Neuronal stem cell (in vitro differentiated cells): ENCODE measurements around the gene CNN2.

Source experiments
- DNase-seq: peaks from one replicate; pipeline ENCODE4 v3.0.0-alpha.2; 2013; ENCODE audit warnings: low spot score
- H2AFZ ChIP-seq: one replicate; pipeline ENCODE4 v1.6.1; 2013; ENCODE audit warnings: mild to moderate bottlenecking, low read length, inconsistent platforms
- H2AK5ac ChIP-seq: 2 replicates; pipeline ENCODE4 v1.6.1; 2013; ENCODE audit warnings: low read depth, mild to moderate bottlenecking, inconsistent platforms, low read length, moderate library complexity, mixed read lengths
- H2BK120ac ChIP-seq: 2 replicates; pipeline ENCODE4 v1.6.1; 2013; ENCODE audit warnings: low read depth, mild to moderate bottlenecking, inconsistent platforms, low read length, moderate library complexity, mixed read lengths
- H2BK12ac ChIP-seq: one replicate; pipeline ENCODE4 v1.6.1; 2013; ENCODE audit warnings: low read length, inconsistent platforms
- H2BK15ac ChIP-seq: 2 replicates; pipeline ENCODE4 v1.6.1; 2013; ENCODE audit warnings: mild to moderate bottlenecking, low read length, inconsistent platforms, mixed read lengths
- H2BK5ac ChIP-seq: one replicate; pipeline ENCODE4 v1.6.1; 2013; ENCODE audit warnings: inconsistent platforms, mild to moderate bottlenecking, low read length, moderate library complexity
- H3K14ac ChIP-seq: one replicate; pipeline ENCODE4 v1.6.1; 2013; ENCODE audit warnings: low read length, inconsistent platforms
- H3K18ac ChIP-seq: 2 replicates; pipeline ENCODE4 v1.6.1; 2013; ENCODE audit warnings: low read length, inconsistent platforms
- H3K23ac ChIP-seq: 2 replicates; pipeline ENCODE4 v1.6.1; 2013; ENCODE audit warnings: low read depth, mild to moderate bottlenecking, mixed read lengths, low read length, inconsistent platforms; ENCODE audit not compliant: poor library complexity
- H3K27ac ChIP-seq: replicated peaks from 3 replicates; pipeline ENCODE4 v1.5.1; 2013; ENCODE audit warnings: low read length, inconsistent platforms
- H3K27me3 ChIP-seq, 3 experiments: 2 replicates each; pipeline ENCODE4 v1.6.1; 2013; ENCODE audit warnings: low read length in 3 of 3, mild to moderate bottlenecking in 2 of 3, inconsistent platforms in 1 of 3, low read depth in 1 of 3, mixed read lengths in 1 of 3, moderate library complexity in 1 of 3; ENCODE audit not compliant: control insufficient read depth in 3 of 3, insufficient read depth in 3 of 3
- H3K36me3 ChIP-seq, 2 donors: replicated peaks in 1 of 2; 2 replicates each; pipeline ENCODE4 v1.6.1; 2013; ENCODE audit warnings: low read length in 2 of 2; ENCODE audit not compliant: control insufficient read depth in 2 of 2, insufficient read depth in 2 of 2
- H3K4ac ChIP-seq: 2 replicates; pipeline ENCODE4 v1.6.1; 2013; ENCODE audit warnings: inconsistent platforms, mild to moderate bottlenecking, low read length, moderate library complexity
- H3K4me1 ChIP-seq, 2 donors: 1 replicate in 1 of 2; 2 replicates in 1 of 2; pipeline ENCODE4 v1.6.1; 2013; ENCODE audit warnings: low read length in 2 of 2, low read depth in 1 of 2; ENCODE audit not compliant: control insufficient read depth in 2 of 2, insufficient read depth in 1 of 2
- H3K4me2 ChIP-seq: one replicate; pipeline ENCODE4 v1.6.1; 2013; ENCODE audit warnings: mild to moderate bottlenecking, low read length, inconsistent platforms; ENCODE audit not compliant: insufficient read depth, poor library complexity, severe bottlenecking
- H3K4me3 ChIP-seq, 2 donors: 2 replicates each; pipeline ENCODE4 v1.5.1; 2013; ENCODE audit warnings: low read length in 2 of 2, mild to moderate bottlenecking in 2 of 2, inconsistent platforms in 1 of 2, moderate library complexity in 1 of 2
- H3K79me1 ChIP-seq: one replicate; pipeline ENCODE4 v1.6.1; 2013; ENCODE audit warnings: low read depth, mild to moderate bottlenecking, inconsistent platforms, low read length, moderate library complexity
- H3K9ac ChIP-seq: one replicate; pipeline ENCODE4 v1.6.1; 2013; ENCODE audit warnings: mild to moderate bottlenecking, low read depth, low read length, inconsistent platforms; ENCODE audit not compliant: poor library complexity
- H3K9me3 ChIP-seq, 2 donors: replicated peaks in 1 of 2; 2 replicates each; pipeline versions ENCODE3 to v1.6.1; 2013; ENCODE audit warnings: low read length in 2 of 2, mild to moderate bottlenecking in 2 of 2, inconsistent platforms in 1 of 2, low read depth in 1 of 2, mixed read lengths in 1 of 2, moderate library complexity in 1 of 2; ENCODE audit not compliant: control insufficient read depth in 2 of 2, insufficient read depth in 1 of 2
- H4K8ac ChIP-seq: one replicate; pipeline ENCODE4 v1.6.1; 2013; ENCODE audit warnings: low read depth, mild to moderate bottlenecking, inconsistent platforms, low read length, moderate library complexity
- H4K91ac ChIP-seq: one replicate; pipeline ENCODE4 v1.6.1; 2013; ENCODE audit warnings: low read length, low read depth, mild to moderate bottlenecking, inconsistent platforms; ENCODE audit not compliant: poor library complexity
- WGBS, 2 donors: extraction: QIAGEN DNeasy Blood & Tissue Kit; methylation state at CpG; one replicate each; pipeline ENCODE4 v1.1.7; 2013; ENCODE audit warnings: missing lambda C conversion rate in 2 of 2, mixed read lengths in 1 of 2; ENCODE audit not compliant: insufficient read length in 2 of 2, insufficient replicate concordance in 1 of 2; ENCODE audit errors: extremely low coverage in 2 of 2; 5-methylcytosine and 5-hydroxymethylcytosine counted together

CNN2 gene

DNA sequence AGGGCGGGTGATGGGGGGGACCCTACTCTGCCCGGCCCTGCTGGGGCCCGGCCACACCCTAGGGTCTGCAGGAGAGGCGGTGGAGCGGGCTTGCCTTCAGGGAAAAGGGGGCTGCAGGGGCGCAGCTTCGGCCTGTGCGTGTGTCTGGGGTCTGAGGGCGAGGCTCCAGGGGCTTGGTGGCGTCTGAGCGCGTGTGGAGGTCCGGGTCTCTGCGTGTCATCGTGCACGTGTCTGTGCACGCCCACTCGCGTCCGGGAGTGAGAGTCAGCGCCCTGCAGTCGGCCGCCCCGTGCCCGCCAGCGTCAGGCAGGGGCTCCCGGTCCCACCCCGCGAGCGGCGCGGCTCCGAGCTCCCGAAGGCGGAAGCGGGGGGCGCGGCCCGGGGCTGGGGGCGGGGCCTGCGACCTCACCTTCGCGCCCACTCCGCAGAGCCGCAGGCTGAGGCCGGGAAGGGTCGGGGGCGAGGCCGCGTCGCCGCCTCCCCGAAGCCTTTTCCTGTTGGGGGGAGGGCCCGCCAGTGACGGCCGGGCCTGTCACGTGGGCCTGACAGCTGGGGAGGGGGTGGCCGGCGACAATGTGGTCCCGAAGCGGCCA lies 40.4 kb downstream of the CNN2 start, which contains the start of gene ARHGAP45:
ARHGAP45 (plus strand) TSS at position 420 of the 593 bp plus-strand sequence. CDS start 239 bp downstream, outside the sequence.
- Histone ChIP-seq H2AFZ (peak within 1 kb of the TSS; percentile 88), H2AK5ac (peak within 1 kb of the TSS; percentile 97), H2BK12ac (peak within 1 kb of the TSS; percentile 73), H4K8ac (peak within 1 kb of the TSS; percentile 72), H3K9me3 (peaks cover 0 to 3% of the 10 kb centered on the region in 2 donors), H3K23ac (peak within 1 kb of the TSS; percentile 93), H3K4me1 (peaks cover 8 to 12% of the 10 kb centered on the region in 2 donors), H3K79me1 (peaks cover 5% of the 10 kb centered on the region), H3K4me2 (peak within 1 kb of the TSS; percentile 73), H2BK120ac (peak within 1 kb of the TSS; percentile 72), H4K91ac (peak within 1 kb of the TSS; percentile 53), H3K9ac (peak within 1 kb of the TSS; percentile 60), H3K36me3 (no peaks in the 10 kb centered on the region), H3K14ac (peak within 1 kb of the TSS; percentile 97), H3K27ac (no peak within 1 kb of the TSS), H3K4ac (no peak within 1 kb of the TSS), H2BK15ac (peak within 1 kb of the TSS; percentile 98), H3K18ac (peak within 1 kb of the TSS; percentile 97), H3K27me3 (peaks cover 4 to 49% (median 46%) of the 10 kb centered on the region in 3 experiments), H3K4me3 (peak within 1 kb of the TSS; percentile 33 to 72), H2BK5ac (peak within 1 kb of the TSS; percentile 53)
- no peak for DNase-seq
- whole genome bisulfite sequencing, 2 donors, result no CpG with 5 or more reads among the region's 61 CpGs

GRCh38 chr19:1067341-1067957 lies 41.0 kb downstream of the CNN2 start:
- no peak overlapping the region for H3K27ac ChIP-seq
- H3K23ac ChIP-seq, result peak overlapping the region; percentile 93
- peak overlapping the region; percentile 88 for H2AFZ ChIP-seq
- DNase-seq, result no peak
- H3K4ac ChIP-seq, result no peak overlapping the region
- H4K8ac ChIP-seq, result no peak overlapping the region
- H2AK5ac ChIP-seq, result peak overlapping the region; percentile 97
- no peak overlapping the region for H3K14ac ChIP-seq
- peaks cover 0 to 3% of the 10 kb centered on the region in 2 donors for H3K9me3 ChIP-seq
- H2BK12ac ChIP-seq, result no peak overlapping the region
- no peak overlapping the region for H2BK15ac ChIP-seq
- H3K36me3 ChIP-seq, result no peaks in the 10 kb centered on the region
- no peak overlapping the region for H3K9ac ChIP-seq
- peaks cover 5% of the 10 kb centered on the region for H3K79me1 ChIP-seq
- peak overlapping the region in 1 of 2 donors; percentile 33 for H3K4me3 ChIP-seq
- WGBS, 2 donors, result no CpG with 5 or more reads among the region's 38 CpGs
- H3K18ac ChIP-seq, result peak overlapping the region; percentile 97
- peak overlapping the region; percentile 53 for H2BK5ac ChIP-seq
- peaks cover 8 to 12% of the 10 kb centered on the region in 2 donors for H3K4me1 ChIP-seq
- H4K91ac ChIP-seq, result no peak overlapping the region
- H3K27me3 ChIP-seq, result peaks cover 4 to 49% (median 46%) of the 10 kb centered on the region in 3 experiments
- H3K4me2 ChIP-seq, result peak overlapping the region; percentile 73
- H2BK120ac ChIP-seq, result no peak overlapping the region

- Histone ChIP-seq H3K4ac (no peak overlapping the region), H3K9ac (peak overlapping the region; percentile 60), H3K18ac (no peak overlapping the region), H3K79me1 (peaks cover 5% of the 10 kb centered on the region), H3K27ac (no peak overlapping the region), H4K91ac (peak overlapping the region; percentile 53), H3K23ac (peak overlapping the region; percentile 55), H2BK15ac (peak overlapping the region; percentile 92), H3K4me1 (peaks cover 8 to 12% of the 10 kb centered on the region in 2 donors), H3K9me3 (peaks cover 0 to 3% of the 10 kb centered on the region in 2 donors), H2BK120ac (no peak overlapping the region), H2BK5ac (peak overlapping the region; percentile 53), H3K4me2 (no peak overlapping the region), H2BK12ac (peak overlapping the region; percentile 94), H4K8ac (no peak overlapping the region), H3K36me3 (peaks cover 0 to 8% of the 10 kb centered on the region in 2 donors), H2AK5ac (peak overlapping the region; percentile 97), H3K27me3 (peaks cover 4 to 49% (median 46%) of the 10 kb centered on the region in 3 experiments), H2AFZ (no peak overlapping the region), H3K14ac (no peak overlapping the region), H3K4me3 (no peak overlapping the region)
- DNase-seq, result no peak
- WGBS, 2 donors, result no CpG with 5 or more reads among the region's 45 CpGs
Observed at GRCh38 chr19:1068009-1069001, 41.9 kb downstream of the CNN2 start.
